Kidney (tissue), 14 donors: Measurements from ENCODE around the gene KCTD2. TPM values are rescaled to one million over a fixed set of nuclear protein-coding genes. Genes with fewer than 3 reads are reported as not detected.

Source experiments
- DNase-seq, 5 donors: peaks; one replicate each; pipeline ENCODE4 v3.0.0-alpha.2; 2013 to 2020
- FAIRE-seq: peaks from 2 replicates; lab custom pipeline; 2012; peaks lifted over from hg19 to GRCh38; lab: Jason Lieb, UNC
- H3K27ac ChIP-seq, 2 donors: one replicate each; pipeline ENCODE4 v1.7.0; 2013; ENCODE audit warnings: low read depth in 2 of 2, low read length in 2 of 2, inconsistent platforms in 1 of 2
- H3K27me3 ChIP-seq: one replicate; pipeline ENCODE4 v1.7.1; 2013; ENCODE audit warnings: low read length, inconsistent platforms; ENCODE audit not compliant: control insufficient read depth, insufficient read depth
- H3K36me3 ChIP-seq, 3 donors: one replicate each; pipeline versions ENCODE4 v1.7.0 to v1.7.1; 2013; ENCODE audit warnings: low read length in 3 of 3, control low read depth in 1 of 3, inconsistent platforms in 1 of 3; ENCODE audit not compliant: insufficient read depth in 3 of 3, control insufficient read depth in 2 of 3
- H3K4me1 ChIP-seq, 3 donors: one replicate each; pipeline versions ENCODE4 v1.7.0 to v1.7.1; 2013; ENCODE audit warnings: low read length in 3 of 3, inconsistent platforms in 1 of 3, low read depth in 1 of 3; ENCODE audit not compliant: control insufficient read depth in 2 of 3, insufficient read depth in 2 of 3
- H3K4me3 ChIP-seq, 3 donors: one replicate each; pipeline versions ENCODE4 v1.7.0 to v1.8.1; 2013; ENCODE audit warnings: low read length in 3 of 3, control low read depth in 1 of 3, inconsistent platforms in 1 of 3
- H3K9ac ChIP-seq, 3 donors: one replicate each; pipeline versions ENCODE4 v1.7.0 to v1.7.1; 2013; ENCODE audit warnings: low read length in 3 of 3, control low read depth in 1 of 3, inconsistent platforms in 1 of 3
- H3K9me3 ChIP-seq, 3 donors: one replicate each; pipeline versions ENCODE4 v1.7.0 to v1.7.1; 2013; ENCODE audit warnings: low read length in 3 of 3, control low read depth in 1 of 3, inconsistent platforms in 1 of 3; ENCODE audit not compliant: control insufficient read depth in 2 of 3, insufficient read depth in 1 of 3
- intact Hi-C: fragments of 100-400 bp; cut with DNase I; formaldehyde crosslinking; loops from one replicate; pipeline ENCODE4 v1.11.1; 2022
- polyA plus RNA-seq: library from polyadenylated mRNA; stranded (reverse); fragments of 350-450 nt; fragmentation: Illumina TruSeq; extraction: RNeasy Lipid Tissue Mini Kit (QIAGEN cat#74804); gene quantifications from one replicate; pipeline ENCODE4 v1.2.3, GENCODE V29; 2014; ENCODE audit warnings: low read depth, low replicate concordance; ENCODE audit not compliant: insufficient read depth
- total RNA-seq: library from RNA; stranded (reverse); fragmentation: NEBNext Ultra II Directional; extraction: Animal tissue kit (Norgen Biotek cat#: 25700); gene quantifications from one replicate; pipeline ENCODE4 v1.2.1, GENCODE V29; 2021
- TF ChIP-seq, protein P1 (sequence below): IDR thresholded peaks from 3 replicates; pipeline ENCODE4 v1.5.1; 2012; ENCODE audit warnings: mild to moderate bottlenecking, moderate library complexity, borderline replicate concordance; ENCODE audit not compliant: insufficient read depth; ENCODE audit errors: extremely low read depth
- donor health status: control.
- donor health status: control.
- donor health status: control.
- donor health status: control.
- donor health status: control.
- donor health status: DM: yes; HTN: yes; CAD: no.
- donor health status: Normal renal cell carcinoma (clear cell type).

KCTD2 gene
- total and polyA plus RNA-seq, 2 donors from 2014 or later = 26.0 to 30.2 TPM

DNA sequence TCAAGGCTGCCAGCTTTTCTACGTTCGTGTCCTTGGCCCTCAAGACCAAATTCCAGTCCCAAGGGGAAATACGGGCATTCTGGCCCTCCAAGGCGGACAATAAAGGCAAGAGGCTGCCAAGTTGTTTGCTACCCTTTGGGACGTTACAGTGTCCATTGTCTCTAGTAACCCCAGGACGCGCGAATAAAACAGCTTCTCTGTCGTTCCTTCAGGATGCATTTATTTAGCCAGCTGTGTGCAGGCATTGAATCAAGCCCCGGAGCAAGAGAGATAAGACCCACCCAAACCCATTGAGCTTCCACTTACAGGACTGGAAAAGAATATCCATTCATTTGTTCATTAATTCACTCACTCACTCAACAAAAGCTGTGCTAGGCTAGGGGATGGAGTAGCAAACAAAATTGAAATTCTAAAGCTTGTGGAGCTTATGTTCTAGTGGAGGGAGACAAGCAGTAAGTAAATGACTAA is 33.9 kb upstream of the KCTD2 start:
- Histone ChIP-seq H3K27ac (peak overlapping the region; percentile 66 to 76), H3K27me3 (no peaks in the 10 kb centered on the region), H3K4me3 (peak overlapping the region; percentile 87 to 92 (median 91)), H3K9me3 (no peaks in the 10 kb centered on the region), H3K9ac (peak overlapping the region; percentile 80 to 90 (median 82)), H3K4me1 (peaks cover 4 to 16% (median 9%) of the 10 kb centered on the region in 3 donors), H3K36me3 (peaks cover 0 to 5% (median 4%) of the 10 kb centered on the region in 3 donors)
- FAIRE-seq = no peak
- DNase-seq = no peak
- TF ChIP-seq, protein P1, sequence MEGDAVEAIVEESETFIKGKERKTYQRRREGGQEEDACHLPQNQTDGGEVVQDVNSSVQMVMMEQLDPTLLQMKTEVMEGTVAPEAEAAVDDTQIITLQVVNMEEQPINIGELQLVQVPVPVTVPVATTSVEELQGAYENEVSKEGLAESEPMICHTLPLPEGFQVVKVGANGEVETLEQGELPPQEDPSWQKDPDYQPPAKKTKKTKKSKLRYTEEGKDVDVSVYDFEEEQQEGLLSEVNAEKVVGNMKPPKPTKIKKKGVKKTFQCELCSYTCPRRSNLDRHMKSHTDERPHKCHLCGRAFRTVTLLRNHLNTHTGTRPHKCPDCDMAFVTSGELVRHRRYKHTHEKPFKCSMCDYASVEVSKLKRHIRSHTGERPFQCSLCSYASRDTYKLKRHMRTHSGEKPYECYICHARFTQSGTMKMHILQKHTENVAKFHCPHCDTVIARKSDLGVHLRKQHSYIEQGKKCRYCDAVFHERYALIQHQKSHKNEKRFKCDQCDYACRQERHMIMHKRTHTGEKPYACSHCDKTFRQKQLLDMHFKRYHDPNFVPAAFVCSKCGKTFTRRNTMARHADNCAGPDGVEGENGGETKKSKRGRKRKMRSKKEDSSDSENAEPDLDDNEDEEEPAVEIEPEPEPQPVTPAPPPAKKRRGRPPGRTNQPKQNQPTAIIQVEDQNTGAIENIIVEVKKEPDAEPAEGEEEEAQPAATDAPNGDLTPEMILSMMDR = no peak
- intact Hi-C loops = no loop called here

DNA sequence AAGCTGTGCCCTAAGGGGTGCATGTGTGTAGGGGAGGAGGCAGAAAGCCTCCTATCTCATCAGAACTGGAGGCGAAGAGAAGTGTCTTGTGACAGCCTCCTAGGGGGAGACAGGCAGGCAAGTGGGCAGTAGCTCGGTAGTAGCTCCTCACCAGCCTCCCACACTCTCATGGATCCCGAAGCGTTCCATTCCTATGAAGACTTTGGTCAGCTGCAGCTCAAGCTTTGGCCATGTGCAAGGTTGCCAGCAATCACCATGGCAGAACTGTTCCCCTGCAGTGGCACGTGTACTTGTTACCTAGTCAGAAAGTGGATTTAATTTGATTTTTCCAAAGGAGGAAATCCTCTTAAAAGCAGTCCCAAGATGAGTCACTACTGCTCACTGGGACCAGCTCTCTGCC is 27.9 kb upstream of the KCTD2 start:
- Histone ChIP-seq H3K36me3 (peaks cover 0 to 25% (median 11%) of the 10 kb centered on the region in 3 donors), H3K4me1 (no peaks in the 10 kb centered on the region), H3K9me3 (no peaks in the 10 kb centered on the region), H3K4me3 (no peak overlapping the region), H3K27ac (no peak overlapping the region), H3K9ac (no peak overlapping the region), H3K27me3 (no peaks in the 10 kb centered on the region)
- FAIRE-seq (no peak), DNase-seq (no peak)
- TF ChIP-seq, protein P1 = no peak
- intact Hi-C loops = no loop called here

- intact Hi-C loops = no loop called here
- TF ChIP-seq, protein P1 = no peak
- FAIRE-seq = no peak
These were observed 27.3 kb upstream of the KCTD2 start for GRCh38 chr17:75019710-75020109.

More at GRCh38 chr17:75019710-75020109, 27.3 kb upstream of the KCTD2 start:
- no peaks in the 10 kb centered on the region for H3K4me1 ChIP-seq
- no peaks in the 10 kb centered on the region for H3K27me3 ChIP-seq
- peaks cover 0 to 25% (median 11%) of the 10 kb centered on the region in 3 donors for H3K36me3 ChIP-seq
- no peaks in the 10 kb centered on the region for H3K9me3 ChIP-seq
- no peak overlapping the region for H3K9ac ChIP-seq
- H3K27ac ChIP-seq = no peak overlapping the region
- DNase-seq = no peak
- H3K4me3 ChIP-seq = no peak overlapping the region
